Stimulated activated CD4-positive, alpha-beta T cell treated with anti-CD3 and anti-CD28 coated beads, Interleukin-1b, Interleukin-23, amount 100 ng/mL, for 24 hours (primary cell): Measurements from ENCODE around the gene PRR29.
"Not testable (repeated sequence)": the region's sequence is repeated elsewhere in the genome, so short reads cannot be mapped to it uniquely, and the experiment has no call there.

Source experiments
- DNase-seq, 4 experiments: peaks; one replicate each; pipeline ENCODE4 v3.0.0-alpha.2; 2020; ENCODE audit warnings: low read depth in 4 of 4, low spot score in 1 of 4

PRR29 gene

GRCh38 chr17:63996430-63997182, 1.5 kb upstream of the PRR29 start:
- no peak for DNase-seq

- no peak for DNase-seq
Measured at GRCh38 chr17:63997341-63998048, 656 bp upstream of the PRR29 start.

GRCh38 chr17:63998721-63999679, 849 bp downstream of the PRR29 start:
- DNase-seq: no peak

GRCh38 chr17:63999680-64000531, 1.8 kb downstream of the PRR29 start:
- no peak for DNase-seq

- DNase-seq: no peak
Measured at GRCh38 chr17:64001091-64001579, 3.0 kb downstream of the PRR29 start.

- no peak for DNase-seq
Measured at GRCh38 chr17:64001763-64002529, 3.8 kb downstream of the PRR29 start.

- DNase-seq: no peak
Measured at GRCh38 chr17:64002658-64003525, 4.7 kb downstream of the PRR29 start.

- DNase-seq: no peak
Measured at GRCh38 chr17:64003526-64004121, 5.5 kb downstream of the PRR29 start.

GRCh38 chr17:64004218-64004770, 6.1 kb downstream of the PRR29 start:
- DNase-seq: no peak

- no peak for DNase-seq
Measured at GRCh38 chr17:64004903-64005733, 7.0 kb downstream of the PRR29 start.

GRCh38 chr17:64005734-64006167, 7.6 kb downstream of the PRR29 start:
- no peak for DNase-seq

- DNase-seq: no peak
Measured at GRCh38 chr17:64006361-64007088, 8.4 kb downstream of the PRR29 start.

GRCh38 chr17:64007089-64007837, 9.1 kb downstream of the PRR29 start:
- DNase-seq: not testable (repeated sequence)

- no peak for DNase-seq
Measured at GRCh38 chr17:64007838-64008282, 9.7 kb downstream of the PRR29 start.

GRCh38 chr17:64008346-64008745, 10.2 kb downstream of the PRR29 start:
- no peak for DNase-seq

- DNase-seq: no peak
Measured at GRCh38 chr17:64008830-64009229, 10.7 kb downstream of the PRR29 start.
